GM19395 (cell line): ENCODE results near the gene CFAP92.
"Not testable (repeated sequence)": the region's sequence is repeated elsewhere in the genome, so short reads cannot be mapped to it uniquely, and the experiment has no call there.

ENCODE experiments used
- ATAC-seq: cut with Tn5 transposase; IDR thresholded peaks from one replicate; pipeline ENCODE4 v1.9.1; 2021; ENCODE audit warnings: mild to moderate bottlenecking, moderate library complexity; ENCODE audit not compliant: unreplicated experiment

CFAP92 gene

DNA sequence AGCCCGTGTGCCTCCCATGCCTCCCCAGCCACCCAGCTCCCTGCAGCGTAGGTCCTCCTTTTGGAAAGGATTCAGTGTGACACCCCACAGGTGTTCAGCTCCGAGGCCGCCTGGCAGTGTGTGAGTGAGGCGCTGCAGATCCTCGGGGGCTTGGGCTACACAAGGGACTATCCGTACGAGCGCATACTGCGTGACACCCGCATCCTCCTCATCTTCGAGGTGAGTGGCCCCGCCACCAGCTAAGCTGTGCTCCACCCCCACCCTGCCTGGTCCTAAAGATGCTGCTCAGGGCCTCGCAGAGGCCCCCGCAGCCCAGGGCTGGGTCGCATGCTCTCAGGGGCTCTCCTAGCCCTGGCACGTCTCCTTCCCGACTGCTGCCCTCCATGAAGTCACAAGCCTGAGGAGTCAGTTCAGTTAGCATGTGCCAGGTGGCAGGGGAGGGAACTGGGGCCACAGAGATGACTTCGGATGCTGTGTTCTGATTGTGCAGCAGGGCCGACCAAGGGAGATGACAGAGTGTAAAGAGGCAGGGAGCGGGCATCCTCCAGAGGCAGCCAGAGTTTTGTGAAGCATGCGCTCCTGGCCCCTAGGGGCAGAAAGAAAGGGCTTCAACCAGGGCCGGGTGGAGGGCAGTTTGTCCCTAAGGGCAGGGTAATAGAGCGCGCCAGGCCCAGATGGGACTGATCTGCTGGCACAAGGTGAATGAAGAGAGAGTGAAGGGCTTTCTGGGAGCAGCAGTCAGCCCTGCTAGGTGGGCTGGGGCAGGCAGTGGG is 87.7 kb downstream of the CFAP92 start:
- no peak for ATAC-seq

DNA sequence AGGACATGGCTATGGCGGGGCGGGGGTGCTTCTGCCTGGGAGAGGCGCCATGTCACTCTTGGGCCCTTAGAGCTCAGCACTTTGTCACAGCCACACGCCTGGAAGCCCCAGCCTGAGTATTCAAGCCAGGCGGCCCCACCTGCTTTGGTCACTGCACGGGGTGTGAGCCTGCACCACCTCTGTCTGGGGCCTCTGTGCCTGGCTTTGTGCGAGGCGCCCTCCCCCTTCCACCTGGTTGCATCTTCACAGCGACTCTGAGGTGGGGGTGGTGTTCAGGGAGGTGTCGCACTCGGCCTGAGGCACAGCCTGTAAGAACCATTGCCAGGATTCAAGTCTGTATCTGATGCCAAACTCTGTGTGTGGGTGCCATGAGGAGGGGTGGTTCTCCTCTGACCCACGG is 90.4 kb downstream of the CFAP92 start:
- ATAC-seq = no peak

DNA sequence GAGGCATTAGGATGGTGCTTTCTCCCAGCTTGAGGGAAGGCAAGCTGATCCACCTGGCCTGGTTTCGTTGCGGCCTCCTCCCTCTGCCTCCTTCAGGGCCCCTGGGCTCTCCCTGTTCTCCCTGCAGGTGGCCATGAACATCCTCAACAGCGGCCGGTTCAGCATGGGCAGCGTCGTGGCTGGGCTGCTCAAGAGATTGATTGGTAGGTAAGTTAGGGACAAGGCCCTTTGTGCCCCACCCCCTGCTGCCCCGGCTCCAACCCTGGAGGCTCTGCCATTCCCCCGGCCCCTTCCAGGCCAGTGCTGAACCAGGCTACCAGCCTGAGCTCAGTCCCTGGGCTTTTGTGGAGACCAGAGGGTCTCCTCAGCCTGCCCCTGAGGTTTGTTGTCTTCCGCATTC is 91.5 kb downstream of the CFAP92 start:
- ATAC-seq = no peak

DNA sequence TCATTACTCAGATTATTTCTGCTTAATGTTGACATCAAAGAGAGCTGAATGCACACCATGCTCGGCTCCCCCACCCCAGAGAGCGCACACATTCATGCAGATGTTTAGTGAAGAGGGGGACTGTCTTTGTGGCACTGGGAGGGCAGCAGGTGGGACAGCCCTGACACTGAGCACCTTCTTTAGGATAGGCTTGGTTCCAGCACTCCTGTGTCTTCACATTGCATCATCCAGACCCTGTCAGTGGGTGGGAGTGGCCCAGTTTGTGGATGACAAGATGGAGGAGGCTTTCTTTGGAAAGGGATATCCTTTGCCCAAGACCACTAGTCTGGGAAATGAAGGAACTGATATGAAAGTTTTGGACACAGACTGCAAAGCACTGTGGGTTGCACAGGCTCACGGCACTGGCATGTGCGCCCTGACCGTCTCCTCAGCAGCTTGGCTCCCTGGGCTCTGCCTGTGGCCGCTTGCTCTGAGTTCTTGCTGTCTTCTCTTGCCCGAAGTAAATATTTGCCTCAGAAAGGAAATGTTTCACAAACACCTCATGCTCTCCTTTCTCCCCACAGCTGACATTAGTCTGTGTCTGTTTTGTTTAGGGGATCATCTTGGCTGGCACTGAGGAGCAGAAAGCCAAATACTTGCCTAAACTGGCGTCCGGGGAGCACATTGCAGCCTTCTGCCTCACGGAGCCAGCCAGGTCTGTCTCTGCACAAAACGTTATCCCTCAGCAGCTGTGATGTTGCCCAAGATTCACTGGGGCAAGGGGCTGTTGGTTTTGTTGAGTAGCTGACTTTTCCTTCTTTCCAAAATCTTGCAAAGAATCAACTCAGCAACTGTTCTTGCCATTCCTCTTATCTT is 97.8 kb downstream of the CFAP92 start:
- no peak for ATAC-seq

DNA sequence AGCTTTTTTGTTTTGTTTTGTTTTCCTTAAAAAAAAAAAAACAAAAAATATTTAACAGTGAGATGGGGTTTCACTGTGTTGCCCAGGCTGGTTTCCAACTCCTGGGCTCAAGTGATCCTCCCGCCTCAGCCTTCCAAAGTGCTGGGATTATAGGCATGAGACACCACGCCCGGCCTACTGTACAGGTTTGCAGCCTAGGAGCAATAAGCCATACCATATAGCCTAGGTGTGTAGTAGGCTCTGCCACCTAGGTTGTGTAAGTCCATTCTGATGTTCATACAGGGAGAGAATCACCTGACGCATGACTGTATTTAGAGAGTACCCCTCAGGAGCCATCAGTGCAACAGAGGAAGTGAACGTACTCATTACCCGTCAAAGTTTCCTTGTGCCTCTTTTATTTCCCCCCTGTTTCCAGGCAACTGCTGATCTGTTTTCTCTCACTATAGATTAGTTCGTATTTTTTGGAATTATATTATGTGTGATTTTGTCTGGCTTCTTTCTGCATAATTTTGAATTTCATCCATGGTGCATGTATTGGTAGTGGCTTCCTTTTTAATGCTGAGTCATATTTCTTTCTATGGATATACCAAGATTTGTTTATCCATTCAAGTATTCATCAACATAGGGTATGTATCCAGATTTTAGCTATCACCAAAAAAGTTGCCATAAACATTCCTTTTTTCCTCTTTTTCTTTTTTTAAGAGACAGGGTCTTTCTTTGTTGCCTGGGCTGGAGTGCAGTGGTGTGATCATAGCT is 104.6 kb downstream of the CFAP92 start:
- ATAC-seq = no peak

DNA sequence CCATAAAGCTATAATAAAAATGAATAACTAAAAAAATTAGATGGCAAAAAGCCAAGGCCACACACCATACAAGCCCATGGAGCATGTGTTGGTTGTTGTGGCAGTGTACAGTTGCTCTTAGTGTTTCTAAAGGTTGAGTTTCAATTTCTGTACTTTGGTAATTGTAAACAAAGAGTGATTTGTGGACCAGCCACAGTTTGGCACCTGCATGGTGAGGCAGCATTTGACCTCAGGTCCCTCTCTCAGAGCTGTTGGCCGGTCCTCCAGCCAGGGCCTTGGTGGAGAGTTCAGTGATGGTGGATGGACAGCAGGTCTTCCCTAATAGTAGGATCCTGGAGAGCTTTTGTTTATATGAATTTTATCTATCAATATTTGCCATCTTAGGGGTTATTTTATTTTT is 108.9 kb downstream of the CFAP92 start:
- no peak for ATAC-seq

DNA sequence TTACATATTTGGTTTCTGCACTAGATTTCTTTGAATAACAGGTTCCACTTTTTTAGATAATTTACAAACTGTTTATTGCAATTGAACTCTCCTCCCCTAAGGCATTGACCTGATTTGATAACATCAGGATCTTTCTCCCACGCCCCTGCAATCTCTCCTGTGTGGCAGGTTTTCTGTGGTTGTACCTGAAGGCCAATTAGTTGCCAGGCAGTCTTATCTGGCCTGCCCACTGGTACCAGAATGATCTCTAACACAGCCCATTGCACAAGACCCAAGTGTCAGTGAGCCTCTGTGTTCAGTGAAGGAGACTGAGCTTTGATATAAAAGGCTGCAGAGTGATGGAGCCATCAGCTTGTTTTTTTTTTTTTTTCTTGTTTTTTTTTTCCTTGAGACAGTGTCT is 111.2 kb downstream of the CFAP92 start:
- ATAC-seq = no peak

DNA sequence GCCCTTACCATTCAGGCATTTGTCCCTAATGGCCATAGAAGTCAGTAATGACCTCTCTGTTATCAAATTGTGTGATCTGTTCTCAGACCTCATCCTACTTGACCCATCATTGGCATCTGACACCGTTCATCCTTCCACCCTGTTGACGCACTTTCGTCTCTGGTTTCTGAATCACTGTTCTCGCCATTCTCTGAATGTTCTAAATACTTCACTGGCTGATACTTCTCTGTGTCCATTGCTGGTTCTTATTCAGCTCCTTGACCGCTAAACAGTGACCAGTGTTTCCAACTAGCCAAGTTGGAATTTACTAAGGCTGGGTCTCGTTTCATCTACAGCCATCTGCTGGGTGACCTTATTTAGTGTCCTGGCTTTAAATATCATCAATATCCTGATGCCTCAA is 112.3 kb downstream of the CFAP92 start:
- no peak for ATAC-seq

DNA sequence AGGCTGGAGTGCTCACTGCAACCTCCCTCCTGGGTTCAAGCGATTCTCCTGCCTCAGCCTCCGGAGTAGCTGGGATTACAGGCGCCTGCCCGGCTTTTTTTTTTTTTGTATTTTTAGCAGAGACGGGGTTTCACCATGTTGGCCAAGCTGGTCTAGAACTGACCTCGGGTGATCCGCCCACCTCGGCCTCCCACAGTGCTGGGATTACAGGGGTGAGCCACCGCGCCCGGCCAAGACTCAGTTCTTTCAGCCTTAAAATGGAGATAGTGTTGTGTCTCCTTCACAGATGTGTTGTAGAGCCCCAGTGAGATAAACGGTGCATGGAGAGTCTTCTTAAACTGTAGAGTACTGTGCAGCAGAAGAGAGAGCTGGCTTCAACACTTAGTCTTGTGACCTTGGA is 113.4 kb downstream of the CFAP92 start:
- ATAC-seq = not testable (repeated sequence)

DNA sequence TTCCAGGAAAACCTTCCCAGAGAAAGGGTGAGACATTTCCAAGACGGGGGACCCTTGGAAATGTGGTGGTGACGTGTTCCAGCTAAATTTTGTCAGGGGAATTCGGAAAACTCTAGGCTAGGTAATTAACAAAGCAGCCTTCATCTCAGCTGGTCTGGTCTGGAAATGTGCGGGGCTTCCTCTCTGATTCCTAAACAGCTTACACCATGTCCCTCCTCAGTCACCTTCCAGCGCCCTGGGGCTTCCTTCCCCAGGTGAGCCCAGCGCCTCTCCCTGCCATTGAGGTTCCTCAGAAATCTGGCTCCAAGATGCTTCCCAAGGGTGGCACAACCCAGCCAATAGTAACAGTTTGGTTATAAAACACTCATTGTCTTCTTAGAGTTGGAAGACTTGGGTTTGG is 113.9 kb downstream of the CFAP92 start:
- no peak for ATAC-seq

DNA sequence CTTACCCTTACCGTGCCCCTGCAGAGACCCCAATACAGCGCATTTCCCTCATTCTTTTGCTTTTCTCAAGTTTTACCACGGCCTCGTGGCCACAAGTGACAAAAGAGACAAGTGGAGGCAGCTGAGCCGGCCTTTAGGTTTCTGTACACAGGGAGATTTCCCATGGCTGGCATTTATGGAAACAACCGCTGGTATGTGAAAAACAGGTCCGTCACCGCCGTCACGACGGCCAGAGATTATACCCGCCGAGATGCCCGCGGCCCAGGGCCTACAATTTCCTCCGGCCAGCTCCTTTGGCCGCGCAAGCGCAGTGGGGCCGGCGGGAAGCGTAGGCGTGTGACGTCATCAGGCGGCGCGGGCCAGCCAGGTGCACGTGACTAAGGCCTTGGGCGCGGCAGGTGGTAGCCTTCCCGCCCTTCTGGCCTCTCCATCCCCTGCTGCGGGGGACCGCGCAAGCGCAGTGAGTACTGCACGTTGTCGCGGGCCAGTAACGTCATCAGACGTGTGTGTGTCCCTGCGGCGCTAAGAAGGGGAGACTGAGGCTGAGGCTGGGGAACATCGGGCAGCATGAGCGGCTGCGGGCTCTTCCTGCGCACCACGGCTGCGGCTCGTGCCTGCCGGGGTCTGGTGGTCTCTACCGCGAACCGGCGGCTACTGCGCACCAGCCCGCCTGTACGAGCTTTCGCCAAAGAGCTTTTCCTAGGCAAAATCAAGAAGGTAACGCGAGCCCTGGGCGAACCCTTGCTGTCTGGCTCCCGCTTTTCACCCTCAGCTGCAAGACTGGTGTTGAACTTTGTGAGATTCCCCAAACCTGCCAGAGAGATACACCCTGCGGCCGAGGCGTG is 114.5 kb downstream of the CFAP92 start, which contains the start of gene ACAD9:
Gene ACAD9 (plus strand): TSS at position 496 of the 845 bp plus-strand sequence. CDS start 72 bp downstream, at position 568.
- ATAC-seq = peak; percentile 88

DNA sequence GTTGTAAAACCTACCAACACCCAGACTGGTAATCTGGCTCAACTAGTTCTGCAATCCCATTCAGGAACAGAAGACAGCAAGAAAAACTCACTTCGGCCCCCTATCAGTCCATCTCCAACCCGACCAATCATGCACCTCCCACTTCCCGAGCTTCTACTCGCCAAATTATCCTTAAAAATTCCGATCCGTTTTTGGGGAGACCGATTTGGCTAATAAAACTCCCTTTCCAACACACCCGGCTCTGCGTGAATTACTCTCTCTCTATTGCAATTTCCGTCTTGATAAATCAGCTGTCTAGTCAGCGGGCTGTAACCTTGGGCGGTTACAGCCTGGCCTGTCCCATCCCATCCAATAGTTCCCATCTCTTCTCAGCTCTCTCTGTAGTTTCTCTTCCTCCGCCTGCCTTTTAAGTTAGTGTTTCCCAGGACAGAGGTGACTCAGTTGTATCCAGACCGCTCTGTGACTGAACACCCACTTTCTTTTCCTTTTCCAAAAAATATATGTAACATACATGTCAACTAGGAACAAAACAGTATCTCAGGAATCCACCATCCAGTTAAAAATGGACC is 115.2 kb downstream of the CFAP92 start:
- ATAC-seq = peak; percentile 7

DNA sequence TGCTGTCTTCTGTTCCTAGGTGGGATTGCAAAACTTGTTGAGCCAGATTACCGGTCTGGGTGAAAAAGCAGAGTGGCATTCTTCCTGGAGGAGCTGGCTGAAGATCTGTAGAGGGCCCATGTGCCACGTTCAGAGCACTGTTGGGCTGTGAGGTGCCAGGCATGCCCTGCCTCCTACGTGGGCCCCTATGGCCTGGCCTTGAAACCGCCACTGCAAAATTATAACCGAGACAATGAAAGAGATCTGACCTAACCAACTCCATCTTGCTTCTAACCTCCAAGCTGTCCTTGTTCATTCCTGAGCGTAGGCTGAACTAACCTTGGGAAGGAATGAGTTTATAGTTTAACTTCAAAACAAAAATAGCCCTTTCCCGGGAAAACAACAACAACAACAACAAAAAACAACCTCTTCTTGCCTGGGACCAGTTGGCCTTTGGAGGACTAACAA is 115.8 kb downstream of the CFAP92 start:
- ATAC-seq = no peak

DNA sequence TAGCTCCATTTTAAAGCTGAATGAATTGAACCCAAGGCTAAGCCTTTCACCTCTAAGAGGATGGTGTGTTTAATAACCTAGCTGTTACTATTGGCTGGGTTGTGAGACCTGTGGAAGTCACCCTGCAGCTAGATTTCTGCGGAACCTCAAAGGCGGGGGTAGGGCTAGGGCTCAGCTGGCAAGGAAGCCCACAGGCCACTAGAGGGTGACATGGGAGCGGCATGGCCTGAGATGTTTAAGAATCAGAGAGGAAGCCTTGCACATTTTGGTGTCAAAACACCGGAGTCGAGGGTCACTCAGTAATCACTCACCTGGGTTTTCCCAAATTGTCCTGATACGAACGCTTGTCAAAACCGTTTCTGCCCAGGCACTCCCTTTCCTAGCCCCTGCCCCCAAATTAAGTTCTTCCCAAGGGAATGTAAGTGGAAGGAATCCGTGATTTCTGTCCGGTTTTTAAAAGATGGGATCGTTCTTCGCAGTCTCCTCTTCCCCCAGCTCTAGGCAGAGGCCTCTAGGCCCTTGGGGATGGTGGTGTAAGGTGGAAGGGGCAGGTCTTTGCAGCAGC is 118.2 kb downstream of the CFAP92 start:
- no peak for ATAC-seq

DNA sequence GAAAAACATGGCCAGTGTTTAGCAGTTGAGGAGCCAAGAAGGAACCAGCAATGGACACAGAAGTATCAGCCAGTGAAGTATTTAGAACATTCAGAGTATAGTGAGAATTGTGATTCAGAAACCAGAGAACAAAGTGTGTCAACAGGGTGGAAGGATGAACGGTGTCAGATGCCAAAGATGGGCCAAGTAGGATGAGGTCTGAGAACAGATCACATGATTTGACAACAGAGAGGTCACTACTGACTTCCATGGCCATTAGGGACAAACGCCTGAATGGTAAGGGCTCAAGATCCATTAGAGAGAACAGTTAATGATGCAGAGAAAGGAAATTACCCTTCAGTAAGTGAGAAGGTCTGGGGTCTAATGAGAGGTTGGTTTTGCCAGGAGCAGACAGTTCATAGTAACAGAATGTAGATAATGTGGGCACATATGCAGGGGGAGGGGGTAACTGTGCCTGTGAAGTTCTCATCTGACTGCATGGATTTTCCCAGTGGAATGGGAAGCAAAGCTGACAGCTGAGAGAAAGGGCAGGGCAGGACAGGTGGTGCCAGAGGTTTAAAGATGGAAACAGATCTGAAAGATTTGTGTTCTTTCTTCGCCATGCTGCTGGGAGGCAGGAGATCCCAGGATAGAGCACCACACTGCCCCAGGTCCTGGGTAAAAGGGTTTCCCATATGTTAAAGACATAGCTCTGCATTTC is 119.2 kb downstream of the CFAP92 start:
- no peak for ATAC-seq

DNA sequence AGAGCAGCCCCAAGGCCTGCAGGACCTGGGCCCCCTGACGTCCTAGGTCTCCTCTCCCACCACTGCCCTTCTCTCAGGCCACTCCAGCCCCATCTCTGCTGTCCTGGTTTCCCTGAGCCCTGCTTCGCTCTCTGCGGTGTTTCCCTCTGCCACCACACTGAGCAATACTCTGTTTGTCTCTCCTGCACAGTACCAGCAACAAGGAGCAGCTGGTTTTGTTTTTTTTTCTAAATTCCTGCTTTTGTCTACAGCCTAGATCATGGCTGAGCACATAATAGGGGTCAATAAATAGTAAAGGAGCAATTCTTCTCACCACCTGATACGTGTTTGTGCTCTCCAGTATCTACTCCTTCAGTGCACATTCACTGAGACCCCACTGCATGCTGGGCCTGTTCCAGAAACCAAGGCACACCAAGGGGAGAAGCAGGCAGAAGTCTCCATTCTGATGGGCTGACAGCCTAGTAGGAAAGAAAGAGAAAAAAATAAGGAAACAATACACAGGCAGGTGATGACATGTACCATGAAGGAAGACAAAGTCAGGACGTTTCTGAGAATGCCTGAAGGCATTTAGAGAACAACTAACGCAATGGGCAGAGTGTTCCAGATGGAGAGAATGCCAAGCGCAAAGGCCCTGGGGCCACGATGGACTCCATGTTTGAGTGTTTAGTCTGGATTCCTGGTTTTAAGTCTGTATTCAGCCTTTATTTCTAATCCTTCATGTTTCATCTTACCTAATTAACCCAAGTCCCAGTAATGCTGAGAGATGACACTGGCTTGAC is 120.4 kb downstream of the CFAP92 start:
- no peak for ATAC-seq

DNA sequence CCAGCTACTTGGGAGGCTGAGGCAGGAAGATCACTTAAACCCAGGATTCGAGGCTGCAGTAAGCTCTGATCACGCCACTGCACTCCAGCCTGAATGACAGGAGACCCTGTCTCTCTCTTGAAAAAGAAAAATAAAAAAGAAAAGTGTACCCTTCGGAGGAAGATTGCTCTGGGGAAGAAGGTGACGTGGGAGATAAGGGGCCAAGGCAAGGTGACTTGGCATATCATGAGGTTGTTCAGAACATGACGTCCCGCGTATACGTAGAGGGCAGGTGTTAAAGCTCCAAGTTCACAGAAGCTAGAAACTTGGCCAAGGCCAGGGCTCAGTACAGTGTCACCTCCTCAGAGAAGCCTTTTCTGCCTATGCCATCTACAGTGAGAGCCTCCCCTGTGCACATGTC is 121.1 kb downstream of the CFAP92 start:
- no peak for ATAC-seq

DNA sequence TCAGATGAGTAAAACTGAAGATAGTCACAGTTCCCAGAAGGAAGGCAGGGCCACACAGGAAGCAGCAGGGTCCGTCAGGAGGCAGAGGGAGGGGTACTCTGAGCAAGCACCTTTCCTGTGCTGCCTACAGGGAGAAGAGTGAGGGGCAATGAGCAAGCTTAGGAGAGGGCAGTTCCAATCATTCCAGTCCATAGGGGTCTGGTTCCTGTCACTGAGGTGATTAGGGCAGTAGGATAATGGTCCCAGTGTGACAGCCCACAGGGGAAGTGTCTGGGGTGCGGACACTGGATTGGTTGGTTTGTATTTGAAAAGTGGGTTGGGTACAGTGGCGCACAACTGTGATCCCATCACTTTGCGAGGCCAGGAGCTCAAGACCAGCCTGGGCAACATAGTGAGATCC is 121.6 kb downstream of the CFAP92 start:
- no peak for ATAC-seq
